Right renal pelvis (tissue), 4 donors: ENCODE data around the gene UNCX. TPM values are rescaled to one million over a fixed set of nuclear protein-coding genes. Genes with fewer than 3 reads are reported as not detected.

Experiments used
- polyA plus RNA-seq, 4 donors: library from polyadenylated mRNA; unstranded; fragments of 120-200 nt; gene quantifications; one replicate each; pipeline ENCODE4 v1.2.1, GENCODE V29; 2013; ENCODE audit not compliant: insufficient read length in 4 of 4

Gene UNCX
- polyA plus RNA-seq, 4 donors, result 6.5 to 14.9 (median 9.9) TPM

Other genes with a start within 250 kb of the UNCX start
- gene CYP2W1, start 249.7 kb upstream of the UNCX start, polyA plus RNA-seq, result 1 to 10 TPM; 1.2 to 4.0 (median 2.5) TPM
- 1 to 10 TPM; 3.0 to 5.4 (median 3.4) TPM for gene GPR146, start 188.3 kb upstream of the UNCX start, polyA plus RNA-seq
- gene GPER1, start 144.8 kb upstream of the UNCX start, polyA plus RNA-seq, result 1 to 10 TPM; 5.9 to 8.1 (median 6.4) TPM
- 10 to 100 TPM; 18.4 to 27.2 (median 23.6) TPM for gene ZFAND2A, start 72.7 kb upstream of the UNCX start, polyA plus RNA-seq
- gene MICALL2, start 226.6 kb downstream of the UNCX start, polyA plus RNA-seq, result 10 to 100 TPM in 1 of 4 donors, 1 to 10 TPM in 3; 7.6 to 11.1 (median 8.6) TPM